ENCODE results near the gene GKN2.
A peak's percentile ranks its signal among the peaks of the same experiment; 100 is the strongest.

The GKN2 gene

GRCh38 chr2:68926796-68927195 is 25.9 kb downstream of the GKN2 start:
- no peak for DNase-seq (ENCODE audit: low read depth)
- TF ChIP-seq CTCF (conservative IDR thresholded peaks at IDR 0.05; ENCODE audit: low read length) = no peak

GRCh38 chr2:68925295-68925896 is 27.3 kb downstream of the GKN2 start:
- peak; percentile 93 for TF ChIP-seq CTCF (conservative IDR thresholded peaks at IDR 0.05; ENCODE audit: low read length)
- peak; percentile 32 for DNase-seq (ENCODE audit: low read depth)
- H3K4me3 ChIP-seq (ENCODE audit: low read length) = no peak overlapping the region

More at GRCh38 chr2:68926796-68927195, 25.9 kb downstream of the GKN2 start:
- H3K4me3 ChIP-seq (ENCODE audit: low read length) = no peak overlapping the region

DNA sequence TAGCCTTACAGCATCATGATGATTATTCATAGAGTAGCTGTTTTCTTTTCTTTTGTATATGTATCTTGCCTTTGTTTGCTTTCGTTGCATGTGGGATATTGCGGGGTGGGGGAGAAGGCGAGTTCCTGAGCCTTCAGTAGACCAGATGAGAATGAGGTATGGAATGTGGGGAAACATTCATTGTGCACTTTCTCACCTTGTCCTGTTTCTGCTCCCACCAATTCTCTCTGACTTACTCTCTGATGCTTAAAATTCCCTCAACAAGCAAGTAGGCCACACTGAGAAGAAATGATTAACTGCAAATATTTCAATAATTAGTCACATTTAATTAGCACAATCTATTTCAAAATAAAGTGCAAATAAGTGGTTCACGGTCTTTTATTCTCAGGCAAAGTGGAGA is 31.0 kb downstream of the GKN2 start:
- no peak for TF ChIP-seq CTCF (conservative IDR thresholded peaks at IDR 0.05; ENCODE audit: low read length)
- H3K4me3 ChIP-seq (ENCODE audit: low read length) = no peak overlapping the region
- no peak for DNase-seq (ENCODE audit: low read depth)

DNA sequence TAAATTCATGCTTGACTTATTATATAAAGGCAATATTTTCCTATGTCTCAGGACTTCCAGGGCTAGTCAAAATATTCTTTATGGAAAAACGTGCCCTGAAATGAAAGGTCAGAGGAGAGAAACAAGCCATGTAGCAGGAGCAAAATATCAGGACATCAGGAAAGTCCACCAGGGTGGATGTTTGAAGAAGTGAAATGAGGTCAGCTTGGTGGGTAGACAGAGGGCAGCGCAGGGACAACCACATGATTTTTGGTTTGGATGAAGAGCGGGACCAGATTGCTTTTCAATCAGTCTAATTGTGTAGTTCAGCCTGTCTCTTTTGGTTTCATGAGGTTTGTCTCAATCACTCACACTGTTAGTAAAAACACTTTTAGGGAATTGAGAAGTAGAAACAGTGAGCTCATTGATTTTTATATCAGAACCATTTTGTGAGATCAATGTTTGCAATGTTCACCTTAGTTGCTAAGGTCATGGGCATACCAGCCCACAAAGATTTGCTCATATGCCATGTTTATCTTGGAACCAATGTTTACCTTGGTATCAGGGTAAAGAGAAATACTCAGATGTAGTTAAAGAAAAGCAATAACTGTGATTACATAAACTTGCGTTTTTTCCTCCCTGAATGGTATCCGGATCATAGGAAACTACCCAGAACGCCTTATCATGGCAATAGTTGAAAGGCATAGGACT is 32.1 kb downstream of the GKN2 start:
- H3K4me3 ChIP-seq (ENCODE audit: low read length) = no peak overlapping the region
- TF ChIP-seq CTCF (conservative IDR thresholded peaks at IDR 0.05; ENCODE audit: low read length) = no peak
- DNase-seq (ENCODE audit: low read depth) = no peak

- no peak for DNase-seq (ENCODE audit: low read depth)
- no peak for TF ChIP-seq CTCF (conservative IDR thresholded peaks at IDR 0.05; ENCODE audit: low read length)
These were observed 34.2 kb downstream of the GKN2 start for GRCh38 chr2:68918497-68918896.

GRCh38 chr2:68917034-68917718 is 35.5 kb downstream of the GKN2 start:
- TF ChIP-seq CTCF (conservative IDR thresholded peaks at IDR 0.05; ENCODE audit: low read length) = no peak
- no peak for DNase-seq (ENCODE audit: low read depth)
- H3K4me3 ChIP-seq (ENCODE audit: low read length) = no peak overlapping the region

More at GRCh38 chr2:68918497-68918896, 34.2 kb downstream of the GKN2 start:
- no peak overlapping the region for H3K4me3 ChIP-seq (ENCODE audit: low read length)

Measured in AG10803 (cell line).